ENCODE data around the gene ARHGDIG.

DNA sequence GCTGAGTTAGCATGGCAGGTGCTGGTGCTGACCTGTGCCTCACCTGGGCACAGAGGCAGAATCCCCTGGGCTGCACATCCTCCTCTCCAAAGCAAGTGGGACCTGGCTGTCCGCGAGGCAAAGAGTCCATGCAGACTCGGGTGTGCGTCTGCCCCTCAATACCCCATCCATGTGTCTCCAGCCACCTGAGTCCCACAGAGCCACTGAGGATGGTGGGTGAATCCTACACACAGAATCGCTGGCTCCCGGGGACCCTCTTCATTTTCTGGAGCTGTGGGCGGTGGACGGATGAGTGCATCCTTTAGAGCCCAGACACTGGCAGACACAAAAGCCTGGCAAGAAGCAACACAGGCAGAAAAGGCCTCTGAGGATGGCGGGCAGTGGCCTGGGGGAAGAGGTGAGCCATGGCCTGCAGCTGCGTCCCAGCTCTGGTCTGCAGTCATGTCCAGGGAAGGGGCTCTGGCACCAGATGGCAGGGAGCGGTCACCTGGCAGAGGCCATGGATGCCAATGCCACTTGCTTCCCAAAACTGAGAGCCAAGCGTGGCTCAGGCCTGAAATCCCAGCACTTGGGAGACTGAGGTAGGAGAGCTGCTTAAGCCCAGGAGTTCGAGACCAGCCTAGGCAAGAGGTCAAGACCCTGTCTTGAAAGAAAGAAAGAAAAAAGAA is 42.2 kb downstream of the ARHGDIG start:
- TF ChIP-seq, protein P1, sequence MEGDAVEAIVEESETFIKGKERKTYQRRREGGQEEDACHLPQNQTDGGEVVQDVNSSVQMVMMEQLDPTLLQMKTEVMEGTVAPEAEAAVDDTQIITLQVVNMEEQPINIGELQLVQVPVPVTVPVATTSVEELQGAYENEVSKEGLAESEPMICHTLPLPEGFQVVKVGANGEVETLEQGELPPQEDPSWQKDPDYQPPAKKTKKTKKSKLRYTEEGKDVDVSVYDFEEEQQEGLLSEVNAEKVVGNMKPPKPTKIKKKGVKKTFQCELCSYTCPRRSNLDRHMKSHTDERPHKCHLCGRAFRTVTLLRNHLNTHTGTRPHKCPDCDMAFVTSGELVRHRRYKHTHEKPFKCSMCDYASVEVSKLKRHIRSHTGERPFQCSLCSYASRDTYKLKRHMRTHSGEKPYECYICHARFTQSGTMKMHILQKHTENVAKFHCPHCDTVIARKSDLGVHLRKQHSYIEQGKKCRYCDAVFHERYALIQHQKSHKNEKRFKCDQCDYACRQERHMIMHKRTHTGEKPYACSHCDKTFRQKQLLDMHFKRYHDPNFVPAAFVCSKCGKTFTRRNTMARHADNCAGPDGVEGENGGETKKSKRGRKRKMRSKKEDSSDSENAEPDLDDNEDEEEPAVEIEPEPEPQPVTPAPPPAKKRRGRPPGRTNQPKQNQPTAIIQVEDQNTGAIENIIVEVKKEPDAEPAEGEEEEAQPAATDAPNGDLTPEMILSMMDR (IDR thresholded peaks at IDR 0.05; ENCODE audit: extremely low read depth in 1 of 2, insufficient read depth in 1 of 2, low read depth in 1 of 2, low read length in 2 of 2) = no peak
- TF ChIP-seq POLR2A (IDR thresholded peaks at IDR 0.05; ENCODE audit: low read depth, low read length) (no peak), POLR2AphosphoS5 (IDR thresholded peaks at IDR 0.05; ENCODE audit: insufficient read depth, low read depth, low read length) (no peak), EZH2 (IDR thresholded peaks at IDR 0.05; ENCODE audit: borderline replicate concordance, low read depth, low read length, severe bottlenecking) (no peak), GATA2 (IDR thresholded peaks at IDR 0.05; ENCODE audit: insufficient read depth, insufficient read length, low read depth, low read length) (no peak), FOS (IDR thresholded peaks at IDR 0.05; ENCODE audit: borderline replicate concordance, insufficient read depth, low read length) (no peak), JUN (IDR thresholded peaks at IDR 0.05; ENCODE audit: borderline replicate concordance, insufficient read depth, insufficient read length, low read depth) (no peak)
- TF ChIP-seq, protein P2, sequence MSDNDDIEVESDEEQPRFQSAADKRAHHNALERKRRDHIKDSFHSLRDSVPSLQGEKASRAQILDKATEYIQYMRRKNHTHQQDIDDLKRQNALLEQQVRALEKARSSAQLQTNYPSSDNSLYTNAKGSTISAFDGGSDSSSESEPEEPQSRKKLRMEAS (IDR thresholded peaks at IDR 0.05; ENCODE audit: insufficient read depth, insufficient read length) = no peak

Measured in endothelial cell of umbilical vein (primary cell).